Brain microvascular endothelial cell (primary cell): ENCODE measurements around the gene CDK5.

Experiments used
- DNase-seq: peaks from one replicate; pipeline ENCODE4 v3.0.0-alpha.2; 2020
- H3K27ac ChIP-seq: fragments of 250-450 bp; sonication (Bioruptor Pico); 2 replicates; pipeline ENCODE4 v1.5.1; 2020; ENCODE audit warnings: mild to moderate bottlenecking, moderate library complexity
- H3K27me3 ChIP-seq: fragments of 250-450 bp; sonication (Bioruptor Pico); replicated peaks from 2 replicates; pipeline ENCODE4 v1.5.1; 2020; ENCODE audit warnings: mild to moderate bottlenecking
- H3K36me3 ChIP-seq: fragments of 250-450 bp; sonication (Bioruptor Pico); replicated peaks from 2 replicates; pipeline ENCODE4 v1.5.1; 2020; ENCODE audit warnings: mild to moderate bottlenecking
- H3K4me3 ChIP-seq: 2 replicates; pipeline ENCODE4 v1.5.1; 2011; ENCODE audit warnings: low read depth, mild to moderate bottlenecking, control low read depth, low read length, moderate library complexity
- in situ Hi-C: cut with HindIII; loops from 2 replicates; pipeline ENCODE4 v1.10.0; 2017; ENCODE audit warnings: low sequenced_read_pairs, low pct_ligation_motif_present
- TF ChIP-seq, protein P1 (sequence below): IDR thresholded peaks from 2 replicates; pipeline ENCODE4 v1.5.1; 2011; ENCODE audit warnings: low read depth, mild to moderate bottlenecking, moderate library complexity, low read length, control low read depth, inconsistent platforms; ENCODE audit errors: missing control alignments

CDK5 gene

DNA sequence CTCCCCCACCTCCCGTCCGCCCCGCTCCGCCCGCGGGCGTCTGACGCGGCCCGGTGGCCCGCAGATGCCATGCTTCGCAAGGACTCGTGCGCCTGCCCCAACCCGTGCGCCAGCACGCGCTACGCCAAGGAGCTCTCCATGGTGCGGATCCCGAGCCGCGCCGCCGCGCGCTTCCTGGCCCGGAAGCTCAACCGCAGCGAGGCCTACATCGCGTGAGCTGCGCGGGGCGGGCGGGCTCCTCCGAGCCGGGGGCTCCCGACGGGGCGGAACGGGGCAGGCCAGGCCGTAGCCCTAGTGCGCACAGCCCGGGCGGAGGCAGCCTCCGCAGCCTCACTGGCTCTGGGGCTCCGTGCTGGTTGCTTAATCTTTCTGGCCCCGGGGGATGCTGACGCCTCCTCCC lies 6.6 kb downstream of the CDK5 start:
- TF ChIP-seq, protein P1, sequence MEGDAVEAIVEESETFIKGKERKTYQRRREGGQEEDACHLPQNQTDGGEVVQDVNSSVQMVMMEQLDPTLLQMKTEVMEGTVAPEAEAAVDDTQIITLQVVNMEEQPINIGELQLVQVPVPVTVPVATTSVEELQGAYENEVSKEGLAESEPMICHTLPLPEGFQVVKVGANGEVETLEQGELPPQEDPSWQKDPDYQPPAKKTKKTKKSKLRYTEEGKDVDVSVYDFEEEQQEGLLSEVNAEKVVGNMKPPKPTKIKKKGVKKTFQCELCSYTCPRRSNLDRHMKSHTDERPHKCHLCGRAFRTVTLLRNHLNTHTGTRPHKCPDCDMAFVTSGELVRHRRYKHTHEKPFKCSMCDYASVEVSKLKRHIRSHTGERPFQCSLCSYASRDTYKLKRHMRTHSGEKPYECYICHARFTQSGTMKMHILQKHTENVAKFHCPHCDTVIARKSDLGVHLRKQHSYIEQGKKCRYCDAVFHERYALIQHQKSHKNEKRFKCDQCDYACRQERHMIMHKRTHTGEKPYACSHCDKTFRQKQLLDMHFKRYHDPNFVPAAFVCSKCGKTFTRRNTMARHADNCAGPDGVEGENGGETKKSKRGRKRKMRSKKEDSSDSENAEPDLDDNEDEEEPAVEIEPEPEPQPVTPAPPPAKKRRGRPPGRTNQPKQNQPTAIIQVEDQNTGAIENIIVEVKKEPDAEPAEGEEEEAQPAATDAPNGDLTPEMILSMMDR = no peak
- Histone ChIP-seq H3K27ac (no peak overlapping the region), H3K4me3 (no peak overlapping the region), H3K36me3 (no peaks in the 10 kb centered on the region), H3K27me3 (peaks cover 7% of the 10 kb centered on the region)
- DNase-seq = peak; percentile 46
- in situ Hi-C loops = no loop called here

DNA sequence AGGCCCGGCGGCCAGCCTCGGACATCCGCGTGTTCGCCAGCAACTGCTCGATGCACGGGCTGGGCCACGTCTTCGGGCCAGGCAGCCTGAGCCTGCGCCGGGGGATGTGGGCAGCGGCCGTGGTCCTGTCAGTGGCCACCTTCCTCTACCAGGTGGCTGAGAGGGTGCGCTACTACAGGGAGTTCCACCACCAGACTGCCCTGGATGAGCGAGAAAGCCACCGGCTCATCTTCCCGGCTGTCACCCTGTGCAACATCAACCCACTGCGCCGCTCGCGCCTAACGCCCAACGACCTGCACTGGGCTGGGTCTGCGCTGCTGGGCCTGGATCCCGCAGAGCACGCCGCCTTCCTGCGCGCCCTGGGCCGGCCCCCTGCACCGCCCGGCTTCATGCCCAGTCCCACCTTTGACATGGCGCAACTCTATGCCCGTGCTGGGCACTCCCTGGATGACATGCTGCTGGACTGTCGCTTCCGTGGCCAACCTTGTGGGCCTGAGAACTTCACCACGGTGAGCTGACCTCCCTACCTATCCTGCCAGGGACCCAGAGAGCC lies 8.7 kb downstream of the CDK5 start:
- H3K27ac ChIP-seq = no peak overlapping the region
- in situ Hi-C loops = no loop called here
- DNase-seq = no peak

GRCh38 chr7:151047976-151048815 lies 9.5 kb downstream of the CDK5 start, which contains the start of gene ASIC3:
TSS of gene ASIC3 (plus strand) at chr7:151048531. CDS start at chr7:151048886, 355 bp downstream.
- Histone ChIP-seq H3K36me3 (no peaks in the 10 kb centered on the region), H3K27ac (no peak within 1 kb of the TSS), H3K27me3 (peaks cover 7% of the 10 kb centered on the region), H3K4me3 (no peak within 1 kb of the TSS)
- in situ Hi-C loops = no loop called here
- DNase-seq = no peak
- TF ChIP-seq, protein P1 = no peak

More for the DNA sequence above, 8.7 kb downstream of the CDK5 start:
- no peak overlapping the region for H3K4me3 ChIP-seq
- TF ChIP-seq, protein P1 = no peak
- no peaks in the 10 kb centered on the region for H3K36me3 ChIP-seq
- H3K27me3 ChIP-seq = peaks cover 7% of the 10 kb centered on the region

DNA sequence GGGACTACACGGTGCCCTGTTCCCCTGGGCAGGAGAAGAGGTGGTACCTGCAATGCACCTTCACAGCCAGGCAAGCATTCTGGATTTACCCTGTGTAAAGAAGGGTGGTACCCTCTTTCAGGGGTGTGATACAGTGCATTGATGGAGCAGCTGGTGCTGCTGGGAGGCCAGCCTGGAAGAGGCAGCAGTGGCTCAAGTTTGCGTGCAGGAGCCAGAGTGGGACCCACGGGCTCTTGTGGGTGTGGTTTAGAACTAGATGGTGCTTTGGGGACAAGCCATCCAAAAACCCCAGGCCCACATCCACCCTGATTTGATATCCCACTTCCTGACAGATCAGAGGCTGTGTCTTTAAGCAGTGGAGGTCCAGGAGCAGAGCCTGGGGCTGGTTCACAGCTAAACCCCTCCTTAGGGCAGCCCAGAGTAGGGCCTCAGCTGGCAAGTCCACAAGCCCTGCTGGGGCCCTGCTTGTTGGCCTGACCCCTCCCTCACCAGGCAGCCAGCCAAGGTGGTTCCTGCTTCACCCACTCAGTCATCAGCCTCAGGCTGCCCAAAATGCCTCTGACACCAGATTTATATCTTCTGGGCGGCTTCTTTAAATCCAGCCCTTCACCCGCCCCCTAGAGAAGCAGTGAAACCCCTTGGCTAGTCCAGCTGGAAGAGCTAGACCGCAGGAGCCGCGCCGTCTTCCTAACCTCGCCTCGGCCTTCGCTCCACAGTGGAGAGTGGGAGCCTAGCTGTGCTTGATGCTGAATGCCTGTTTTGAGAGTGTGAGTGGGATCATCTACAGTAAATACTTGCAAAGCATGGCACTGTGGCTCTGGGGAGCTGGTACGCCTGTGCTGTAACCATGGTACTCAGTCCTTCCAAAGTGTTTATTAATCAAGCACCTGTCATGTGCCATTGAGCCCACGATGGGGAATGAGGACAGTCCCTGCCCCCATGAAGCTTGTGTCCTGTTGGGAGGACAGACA lies 10.8 kb downstream of the CDK5 start:
- Histone ChIP-seq H3K27ac (no peak overlapping the region), H3K27me3 (peaks cover 7% of the 10 kb centered on the region), H3K36me3 (no peaks in the 10 kb centered on the region), H3K4me3 (no peak overlapping the region)
- TF ChIP-seq, protein P1 = no peak
- no peak for DNase-seq
- in situ Hi-C loops = no loop called here

GRCh38 chr7:151045967-151046366 lies 11.7 kb downstream of the CDK5 start:
- DNase-seq = no peak
- in situ Hi-C loops = no loop called here
- no peak overlapping the region for H3K4me3 ChIP-seq
- H3K27ac ChIP-seq = no peak overlapping the region
- TF ChIP-seq, protein P1 = no peak
- peaks cover 7% of the 10 kb centered on the region for H3K27me3 ChIP-seq
- no peaks in the 10 kb centered on the region for H3K36me3 ChIP-seq
